Stimulated activated naive CD8-positive, alpha-beta T cell treated with anti-CD3 and anti-CD28 coated beads, Interleukin-15, Interleukin-2, amounts not matched to agents 100 U/mL and 50 U/mL, for 24 hours (primary cell): ENCODE results near the gene LIPC.

Experiments
- ATAC-seq: fragments of 150-1000 bp; cut with Tn5 transposase; one replicate; pipeline ENCODE4 v1.10.0; 2021
- DNase-seq: peaks from one replicate; pipeline ENCODE4 v3.0.0; 2021

LIPC gene

GRCh38 chr15:58458076-58458475, 26.3 kb downstream of the LIPC start:
- DNase-seq: no peak
- no peak for ATAC-seq

DNA sequence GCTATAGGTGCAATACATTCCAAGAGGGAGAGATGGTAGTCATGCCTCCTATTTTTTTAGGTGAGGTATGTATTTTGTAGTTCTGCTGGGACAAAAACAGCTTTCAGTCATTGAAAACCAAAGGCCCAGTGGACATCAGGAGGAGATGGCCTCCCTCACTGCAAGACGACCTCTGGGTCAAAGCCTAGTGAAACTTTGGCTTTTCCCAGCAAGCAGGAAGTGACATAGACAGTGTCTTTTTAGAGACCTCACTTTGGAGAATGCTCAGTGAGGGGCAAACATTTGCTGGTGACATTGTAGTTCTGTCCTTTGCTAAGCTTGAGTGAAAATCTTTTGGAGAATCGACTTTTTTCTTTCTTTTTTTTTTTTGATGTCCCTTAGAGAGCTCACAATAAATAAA, 27.3 kb downstream of the LIPC start:
- ATAC-seq (no peak), DNase-seq (no peak)

DNA sequence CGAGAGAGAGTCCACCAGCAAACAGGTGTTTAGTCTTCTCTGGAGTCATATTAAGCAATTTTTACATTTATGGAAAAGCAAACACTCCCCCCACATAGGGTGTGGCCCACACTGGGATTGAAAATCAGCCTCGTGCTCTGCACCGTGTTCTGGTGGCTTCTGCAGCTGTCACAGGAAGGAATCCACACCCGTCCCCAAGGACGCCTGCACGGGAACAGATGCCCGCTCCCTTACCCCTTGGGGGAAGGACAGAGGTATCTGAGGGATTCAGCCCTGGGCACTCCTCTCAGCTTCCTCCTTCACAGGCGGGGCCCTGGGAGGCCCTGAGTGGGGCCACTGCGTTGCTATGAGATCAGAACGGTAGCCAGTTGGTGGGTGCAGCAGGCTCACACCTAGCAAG, 27.8 kb downstream of the LIPC start:
- no peak for DNase-seq
- no peak for ATAC-seq

DNA sequence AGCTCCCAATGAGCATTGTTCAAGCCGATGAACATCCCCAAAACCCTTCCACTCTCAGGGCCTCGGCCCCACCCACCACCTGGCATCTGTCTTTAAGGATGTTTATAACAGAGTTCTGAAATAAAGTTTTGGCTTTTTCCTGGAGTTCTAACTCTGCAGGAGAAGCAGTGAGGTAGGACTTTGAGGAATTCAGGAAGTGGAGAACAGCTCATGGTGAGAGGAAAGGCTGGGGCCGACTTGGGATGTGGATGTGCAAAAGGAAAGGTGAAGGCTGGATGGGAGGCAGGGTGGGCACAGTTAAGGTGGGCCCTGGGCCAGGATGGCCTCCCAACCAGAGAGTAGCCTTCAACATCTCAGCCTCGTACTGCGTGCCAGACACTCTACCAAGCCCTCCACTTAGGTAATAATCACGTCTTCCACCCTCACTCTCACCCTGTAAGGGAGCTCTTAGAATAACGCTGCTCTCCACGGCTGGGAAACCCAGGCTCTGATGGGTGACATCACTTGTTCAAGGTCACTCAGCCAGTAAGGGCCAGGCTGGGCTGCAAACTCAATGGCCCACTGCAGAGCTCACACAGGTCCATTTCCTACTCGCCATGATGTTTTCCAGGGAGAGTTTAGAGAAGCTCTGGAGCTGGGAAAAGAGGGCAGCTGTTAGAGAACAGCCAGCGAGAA, 28.5 kb downstream of the LIPC start:
- ATAC-seq (no peak), DNase-seq (no peak)

DNA sequence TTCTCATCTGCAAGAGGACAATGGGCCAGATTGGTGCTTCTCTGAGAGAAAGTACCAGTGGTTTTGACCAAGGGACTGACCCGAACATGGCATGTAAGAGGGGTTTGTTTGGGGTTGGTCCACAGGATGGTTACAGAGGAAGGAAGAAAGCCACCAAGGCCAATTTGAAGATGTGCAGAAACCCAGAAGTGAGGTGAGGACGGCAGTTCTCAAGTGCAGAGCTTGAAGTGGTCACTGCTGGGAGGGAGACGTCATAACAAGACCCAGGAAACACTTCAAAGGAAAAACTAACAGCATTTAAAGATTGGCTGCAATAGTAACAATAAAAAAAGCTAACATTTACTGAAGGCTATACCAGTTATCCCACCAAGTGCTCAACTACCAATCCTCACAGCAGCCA, 29.1 kb downstream of the LIPC start:
- ATAC-seq (no peak), DNase-seq (no peak)

GRCh38 chr15:58462547-58462946, 30.8 kb downstream of the LIPC start:
- ATAC-seq (no peak), DNase-seq (no peak)

DNA sequence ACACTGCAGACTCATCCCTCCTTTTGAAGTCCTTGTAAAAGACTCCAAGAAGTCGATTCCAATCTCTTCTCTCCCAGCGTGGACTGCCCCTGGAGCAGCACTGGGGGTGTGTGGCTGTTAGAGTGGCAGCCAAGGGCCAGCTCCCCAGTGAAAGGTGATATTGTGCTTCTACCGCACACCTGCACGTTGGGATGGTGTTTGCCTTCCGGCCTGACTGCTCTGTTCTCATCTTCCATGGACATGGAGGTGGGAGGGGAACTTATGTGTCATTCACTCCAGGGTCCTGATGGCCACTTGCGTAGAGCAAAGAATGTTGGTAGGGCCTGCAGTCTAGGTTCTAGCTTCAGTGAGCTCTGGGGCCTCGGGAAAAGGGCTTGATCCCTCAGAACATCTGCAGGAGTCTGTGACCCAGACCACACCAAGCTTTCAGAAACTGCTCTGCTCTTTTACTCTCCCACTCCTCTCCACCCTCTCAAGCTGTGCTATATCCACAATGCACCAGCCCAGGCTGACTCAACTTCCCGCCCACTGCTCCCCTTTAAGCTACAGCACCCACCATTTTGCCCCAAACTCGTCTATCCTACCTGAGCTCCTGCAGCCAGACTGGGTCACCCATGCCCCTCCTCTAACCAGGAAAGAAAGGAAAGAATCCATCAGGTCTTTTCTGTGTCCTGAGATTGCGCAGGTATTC, 31.3 kb downstream of the LIPC start:
- ATAC-seq (peak; percentile 73), DNase-seq (peak; percentile 50)

DNA sequence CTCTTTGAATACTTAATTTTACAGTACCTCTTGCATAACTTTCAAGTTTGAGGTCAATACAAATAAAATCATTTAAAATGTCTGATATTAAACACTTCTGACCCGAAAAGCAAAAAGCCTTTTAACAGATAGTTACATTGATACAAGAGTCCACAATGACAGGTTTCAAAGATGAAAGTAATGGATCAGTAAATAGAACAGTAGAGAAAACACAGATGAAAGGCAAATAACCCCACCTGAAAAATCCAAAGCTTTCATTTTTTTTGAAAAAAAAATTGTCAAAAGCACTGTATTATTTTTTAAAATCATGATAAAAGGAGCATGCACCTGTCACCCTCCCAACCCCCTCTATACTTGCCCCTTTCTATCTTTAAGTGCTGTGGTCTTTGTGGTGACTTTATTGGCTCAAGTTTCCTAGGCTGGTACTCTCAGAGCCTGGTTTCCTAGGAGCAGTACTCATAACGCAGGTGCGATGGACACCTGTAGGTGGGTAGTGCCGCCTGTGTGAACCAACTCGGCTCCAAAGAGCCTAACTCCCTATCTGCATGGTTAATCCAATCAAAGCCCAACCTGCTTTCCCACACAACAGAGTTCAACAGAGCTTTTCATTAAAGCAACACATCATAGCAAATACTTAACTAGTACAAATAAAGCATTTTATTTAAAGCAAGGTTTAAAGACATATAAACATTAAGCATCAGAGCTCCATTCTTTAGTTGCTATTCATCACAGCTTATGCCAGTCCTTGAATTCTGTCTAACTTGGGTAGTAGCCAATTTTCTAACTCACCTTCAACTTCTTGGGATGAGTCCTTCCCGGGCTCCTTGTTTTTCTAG, 32.2 kb downstream of the LIPC start:
- ATAC-seq (no peak), DNase-seq (no peak)

DNA sequence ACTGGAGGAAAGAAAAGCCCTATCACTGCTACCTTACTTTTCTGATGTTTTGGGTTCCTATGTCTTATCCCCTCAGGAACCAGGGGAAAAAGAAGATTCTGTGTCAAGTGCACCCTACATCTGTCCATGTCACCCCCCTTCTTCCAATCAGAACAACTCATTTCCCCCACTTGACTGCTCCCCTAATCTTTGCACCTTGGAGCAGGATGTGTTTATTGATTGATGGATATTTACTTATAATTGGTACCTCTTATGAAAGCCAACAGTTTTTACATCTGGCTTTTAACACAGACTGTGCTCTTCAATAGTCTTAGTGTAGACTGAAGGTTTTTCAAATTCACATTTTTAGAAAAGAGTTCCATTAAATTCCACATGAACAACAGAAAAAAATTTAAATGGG, 33.3 kb downstream of the LIPC start:
- no peak for ATAC-seq

GRCh38 chr15:58465866-58466517, 34.2 kb downstream of the LIPC start:
- DNase-seq (no peak), ATAC-seq (peak; percentile 65)

More for the DNA sequence above, 33.3 kb downstream of the LIPC start:
- DNase-seq: no peak

- DNase-seq (no peak), ATAC-seq (no peak)
These were observed 34.8 kb downstream of the LIPC start for GRCh38 chr15:58466566-58466965.

DNA sequence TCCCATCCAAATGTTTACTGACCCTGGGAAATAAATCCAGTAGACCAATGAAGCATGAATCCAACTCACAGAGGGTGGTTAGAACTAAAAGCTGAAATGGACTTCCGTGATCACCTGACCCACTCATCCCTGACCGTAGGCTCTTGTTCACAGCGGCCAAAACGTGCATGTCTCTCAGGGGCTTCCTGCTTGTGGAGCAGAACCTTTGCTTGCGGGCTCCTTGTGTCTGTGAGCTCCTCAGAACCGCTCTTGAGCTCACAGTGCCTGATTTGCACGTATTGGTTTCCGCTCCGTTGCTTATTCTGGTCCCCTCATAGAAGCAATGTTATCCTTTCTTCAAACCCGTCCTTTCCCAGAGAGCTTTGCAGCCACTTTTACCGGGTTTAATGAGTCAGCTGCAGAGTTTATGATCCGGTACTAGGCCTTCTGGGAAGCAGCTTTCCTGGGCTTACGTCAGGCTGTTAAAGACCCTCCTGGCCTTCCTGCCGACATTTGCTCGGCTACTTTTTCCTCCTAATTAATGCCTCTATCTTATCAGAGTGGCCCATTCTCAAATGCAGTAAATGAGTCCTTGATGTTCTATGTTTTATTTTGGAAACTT, 35.4 kb downstream of the LIPC start:
- no peak for ATAC-seq
- DNase-seq: no peak

DNA sequence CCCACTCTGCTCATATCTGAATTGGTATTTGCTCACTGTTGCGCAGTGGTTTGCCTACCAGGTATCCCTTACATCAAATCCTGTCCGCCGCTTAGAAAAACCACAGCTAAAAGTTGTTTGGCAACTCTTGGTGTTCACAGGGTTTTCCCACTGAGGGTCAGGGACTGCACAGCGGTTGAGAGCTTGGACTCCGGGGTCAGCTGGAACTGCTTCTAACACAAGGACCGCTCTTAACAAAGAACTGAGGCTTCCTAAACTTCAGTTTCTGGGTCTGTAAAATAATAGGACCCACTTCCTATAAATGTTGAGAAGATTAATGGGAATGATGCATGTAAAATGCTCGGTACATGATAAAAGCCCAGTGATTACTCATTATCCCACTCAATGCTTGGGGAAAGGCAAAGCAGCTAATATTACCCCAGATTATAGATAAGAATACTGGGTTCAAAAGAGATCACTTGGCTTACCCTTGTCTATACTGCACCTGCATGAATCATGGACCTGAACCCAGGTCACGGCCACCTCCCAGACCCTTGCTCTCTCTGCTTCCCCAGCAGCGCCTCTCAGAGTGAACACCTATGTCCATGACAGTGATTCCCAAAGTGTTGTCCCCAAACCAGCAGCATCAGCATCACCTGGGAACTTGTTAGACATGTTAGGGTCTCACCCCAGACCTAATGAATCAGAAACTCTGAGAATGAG, 36.1 kb downstream of the LIPC start:
- DNase-seq (no peak), ATAC-seq (no peak)

DNA sequence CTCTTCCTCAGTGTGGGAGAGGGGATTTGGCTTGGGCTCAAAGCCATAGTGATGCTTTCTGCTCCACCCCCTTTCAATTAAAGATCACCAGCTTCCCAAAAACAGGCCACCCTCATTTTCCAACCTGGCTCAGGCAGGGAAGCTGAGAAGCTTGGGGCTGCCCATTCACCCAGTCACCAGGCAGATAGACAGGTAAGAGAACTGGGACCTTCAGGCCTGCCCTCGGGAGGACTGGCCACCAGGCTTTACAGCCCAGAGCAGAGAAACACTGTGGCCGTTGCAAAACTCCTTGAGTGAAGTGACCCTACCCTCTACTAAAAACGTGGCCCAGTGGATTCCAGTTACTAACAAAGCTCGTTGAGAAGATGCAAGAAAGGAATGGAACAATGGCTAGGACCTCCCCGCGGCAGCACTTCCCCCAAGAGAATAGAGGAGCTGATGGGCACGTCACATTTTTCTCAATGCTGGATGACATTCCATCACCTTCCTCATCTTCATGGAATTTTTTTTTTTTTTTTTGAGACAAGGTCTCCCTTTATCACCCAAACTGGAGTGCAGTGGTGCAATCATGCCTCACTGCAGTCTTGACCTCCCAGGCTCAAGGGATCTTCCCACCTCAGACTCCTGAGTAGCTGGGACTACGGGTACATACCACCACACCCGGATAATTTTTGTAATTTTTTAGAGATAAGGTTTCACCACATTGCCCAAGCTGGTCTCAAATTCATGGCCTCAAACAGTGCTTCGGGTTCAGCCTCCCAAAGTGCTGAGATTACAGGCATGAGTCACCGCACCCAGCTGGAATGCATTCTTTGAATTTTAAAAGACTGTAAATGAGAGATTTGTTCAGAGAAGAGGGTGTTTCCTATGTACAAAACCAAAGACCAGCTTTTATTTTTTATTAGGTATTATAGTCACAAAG, 37.9 kb downstream of the LIPC start:
- no peak for ATAC-seq
- DNase-seq: no peak

DNA sequence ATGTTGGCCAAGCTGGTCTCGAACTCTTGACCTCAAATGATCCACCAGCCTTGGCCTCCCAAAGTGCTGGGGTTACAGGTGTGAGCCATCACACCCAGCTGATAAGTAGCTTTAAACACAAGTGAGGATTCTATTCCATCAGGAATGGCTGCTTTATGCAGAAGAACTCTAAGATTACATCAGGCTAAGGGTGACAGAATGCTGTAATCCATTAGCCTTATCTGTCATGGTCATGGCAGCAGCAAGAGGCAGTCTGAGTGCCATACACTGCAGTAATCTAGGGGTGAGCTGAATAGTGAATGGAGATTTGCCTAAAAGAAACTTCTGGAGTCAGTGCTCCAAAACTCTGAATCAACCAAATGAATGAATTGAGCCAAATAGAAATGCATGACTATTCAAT, 39.6 kb downstream of the LIPC start:
- ATAC-seq (no peak), DNase-seq (no peak)

DNA sequence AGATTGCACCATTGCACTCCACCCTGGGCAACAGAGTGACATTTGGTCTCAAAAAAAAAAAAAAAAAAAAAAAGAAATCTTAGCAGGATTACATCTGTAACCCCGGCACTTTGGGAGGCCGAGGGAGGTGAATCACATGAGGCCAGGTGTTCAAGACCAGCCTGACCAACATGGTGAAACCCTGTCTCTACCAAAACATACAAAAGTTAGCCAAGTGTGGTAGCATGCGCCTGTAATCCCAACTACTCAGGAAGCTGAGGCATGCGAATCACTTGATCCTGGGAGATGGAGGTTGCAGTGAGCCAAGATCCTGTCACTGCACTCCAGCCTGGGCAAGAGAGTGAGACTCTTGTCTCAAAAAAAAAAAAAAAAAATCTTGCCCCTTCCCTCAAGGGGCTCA, 40.4 kb downstream of the LIPC start:
- ATAC-seq: no peak
- DNase-seq: no peak

DNA sequence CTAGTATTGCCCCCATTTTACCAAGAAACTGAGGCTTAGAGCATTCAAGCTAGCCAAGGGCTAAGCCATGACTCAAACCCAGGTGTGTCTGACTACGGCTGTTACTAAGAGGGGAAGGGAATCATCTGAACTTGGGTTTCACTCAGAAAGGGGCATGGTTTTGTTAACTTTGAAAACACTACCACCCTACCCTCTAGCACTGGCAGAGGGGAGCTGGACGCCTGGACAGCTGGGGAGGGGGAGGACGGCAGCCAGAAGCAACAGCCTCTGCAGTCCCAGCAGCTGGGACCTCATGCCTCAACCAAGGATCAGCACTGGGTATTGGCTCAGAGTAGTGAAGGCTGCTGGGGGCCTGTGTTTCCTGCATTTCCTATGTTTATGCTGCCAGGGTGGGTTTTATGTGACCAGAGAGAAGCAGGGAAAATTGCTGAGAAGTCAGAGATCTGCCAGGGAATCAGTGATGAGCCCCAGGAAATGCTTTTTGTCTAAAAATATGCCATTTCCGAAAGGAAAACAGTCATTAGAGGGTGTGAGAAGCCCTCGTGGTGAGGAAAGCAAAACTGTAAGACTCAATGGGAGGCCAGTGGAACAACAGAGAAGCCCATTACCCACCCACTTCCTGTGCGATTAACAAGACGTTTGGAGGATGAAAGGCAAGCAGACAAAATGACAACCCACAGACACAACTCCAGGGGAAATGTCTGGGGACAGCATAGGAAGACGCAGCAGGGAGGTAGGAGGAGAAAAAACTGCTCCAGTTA, 41.2 kb downstream of the LIPC start:
- ATAC-seq (peak; percentile 73), DNase-seq (peak; percentile 53)

- ATAC-seq (peak; percentile 38), DNase-seq (no peak)
These were observed 41.9 kb downstream of the LIPC start for GRCh38 chr15:58473724-58474123.

DNA sequence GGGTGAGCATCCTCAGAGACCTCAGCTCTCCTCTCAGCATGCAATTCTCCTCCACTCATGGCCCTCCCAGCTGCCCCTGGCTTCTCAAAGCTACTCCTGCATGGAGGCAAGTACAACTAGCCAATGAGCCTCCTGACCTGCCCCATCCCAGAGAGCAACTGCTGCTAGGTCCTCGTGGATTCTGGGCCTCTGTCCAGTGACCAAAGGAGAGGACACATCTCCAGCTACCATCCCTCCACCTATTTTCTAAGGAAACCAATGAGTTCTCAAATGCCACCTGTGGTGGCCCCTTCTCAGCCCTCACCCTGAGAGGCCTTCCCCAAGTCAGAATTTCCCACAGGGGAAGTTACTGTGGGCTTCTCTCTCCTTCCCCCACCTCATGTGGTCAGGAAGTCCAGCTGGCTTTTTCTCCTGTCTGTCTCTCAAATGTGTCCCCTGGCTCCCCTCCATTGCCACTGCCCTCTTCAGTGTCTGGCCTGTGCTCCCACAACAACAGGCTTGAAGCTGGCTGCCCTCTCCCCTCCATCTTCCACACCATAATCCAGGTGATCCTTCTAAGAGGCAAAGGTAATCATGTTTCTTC, 43.0 kb downstream of the LIPC start:
- DNase-seq (no peak), ATAC-seq (no peak)
